ENCODE data around the gene MOGAT3.

Gene MOGAT3

DNA sequence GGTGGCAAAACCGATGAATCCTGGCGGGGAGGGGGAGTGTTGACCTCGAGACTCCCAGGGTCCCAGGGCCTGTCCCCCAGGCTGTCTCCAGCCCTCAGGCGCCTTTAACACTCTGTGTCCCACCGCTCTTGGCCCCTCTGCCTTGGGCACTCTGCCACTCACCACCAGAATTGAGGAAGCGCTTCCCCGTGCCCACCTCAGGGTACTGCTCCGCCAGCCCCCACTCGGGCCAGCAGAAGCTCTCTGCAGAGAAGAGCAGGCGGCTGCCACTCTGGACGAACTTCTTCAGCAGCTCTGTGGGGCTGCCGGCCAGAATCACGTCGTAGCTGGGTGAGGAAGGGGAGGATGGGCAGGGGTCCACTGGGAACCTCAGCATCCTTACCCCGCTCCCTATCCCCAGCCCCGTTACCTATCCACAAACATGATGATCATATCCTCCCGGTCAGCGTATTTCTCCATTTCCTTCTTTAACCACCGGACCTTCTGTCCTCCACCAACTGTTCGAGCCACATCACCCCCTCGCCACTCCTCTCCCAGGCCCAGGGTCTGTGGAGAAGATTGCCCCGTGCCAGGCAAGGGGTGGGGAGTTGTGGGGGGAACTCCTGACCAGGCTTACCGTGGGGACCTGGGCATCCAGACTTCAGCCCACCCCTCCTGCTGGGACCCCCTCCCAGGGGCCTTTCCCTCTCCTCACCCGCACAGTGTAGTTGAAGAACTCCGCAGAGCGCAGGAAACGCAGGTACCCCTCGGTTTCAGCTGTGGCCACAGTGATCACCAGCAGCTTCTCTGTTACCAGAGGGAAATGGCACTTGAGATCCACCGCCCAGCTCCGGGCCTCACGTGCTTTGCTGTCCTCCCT, 15.4 kb upstream of the MOGAT3 start:
- no peaks in the 10 kb centered on the region for H3K27me3 ChIP-seq
- H3K27ac ChIP-seq = peak overlapping the region; percentile 93
- H3K36me3 ChIP-seq = peaks cover 14% of the 10 kb centered on the region
- no peaks in the 10 kb centered on the region for H3K9me3 ChIP-seq
- TF ChIP-seq, protein P1, sequence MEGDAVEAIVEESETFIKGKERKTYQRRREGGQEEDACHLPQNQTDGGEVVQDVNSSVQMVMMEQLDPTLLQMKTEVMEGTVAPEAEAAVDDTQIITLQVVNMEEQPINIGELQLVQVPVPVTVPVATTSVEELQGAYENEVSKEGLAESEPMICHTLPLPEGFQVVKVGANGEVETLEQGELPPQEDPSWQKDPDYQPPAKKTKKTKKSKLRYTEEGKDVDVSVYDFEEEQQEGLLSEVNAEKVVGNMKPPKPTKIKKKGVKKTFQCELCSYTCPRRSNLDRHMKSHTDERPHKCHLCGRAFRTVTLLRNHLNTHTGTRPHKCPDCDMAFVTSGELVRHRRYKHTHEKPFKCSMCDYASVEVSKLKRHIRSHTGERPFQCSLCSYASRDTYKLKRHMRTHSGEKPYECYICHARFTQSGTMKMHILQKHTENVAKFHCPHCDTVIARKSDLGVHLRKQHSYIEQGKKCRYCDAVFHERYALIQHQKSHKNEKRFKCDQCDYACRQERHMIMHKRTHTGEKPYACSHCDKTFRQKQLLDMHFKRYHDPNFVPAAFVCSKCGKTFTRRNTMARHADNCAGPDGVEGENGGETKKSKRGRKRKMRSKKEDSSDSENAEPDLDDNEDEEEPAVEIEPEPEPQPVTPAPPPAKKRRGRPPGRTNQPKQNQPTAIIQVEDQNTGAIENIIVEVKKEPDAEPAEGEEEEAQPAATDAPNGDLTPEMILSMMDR (IDR thresholded peaks at IDR 0.05) = no peak
- peaks cover 19 to 23% of the 10 kb centered on the region in 2 experiments for H3K4me1 ChIP-seq (ENCODE audit: control insufficient read depth in 1 of 2, insufficient read depth in 1 of 2, low read depth in 1 of 2, low read length in 1 of 2)
- H3K4me3 ChIP-seq (ENCODE audit: low read depth in 1 of 2, low read length in 1 of 2) = peak overlapping the region; percentile 88 to 100

DNA sequence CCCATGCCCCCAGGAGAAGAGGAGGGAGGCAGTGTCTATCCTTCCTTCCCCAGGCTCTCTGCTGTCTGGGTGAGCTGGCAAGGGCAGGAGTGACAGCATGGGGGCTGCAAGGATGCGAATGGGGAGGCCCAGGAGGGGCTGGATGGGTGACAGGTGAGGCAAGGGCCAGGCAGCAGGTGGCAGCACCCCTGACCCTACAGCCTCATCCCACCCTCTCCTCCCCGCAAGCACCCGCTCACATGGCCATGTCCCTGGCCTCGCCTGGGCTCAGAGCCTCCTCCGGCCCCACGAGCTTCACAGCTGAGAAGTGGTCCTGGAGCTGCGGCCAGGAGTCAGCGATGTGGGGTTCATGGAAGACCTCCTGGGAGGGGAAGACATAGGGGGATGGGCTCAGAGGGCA, 11.2 kb upstream of the MOGAT3 start:
- TF ChIP-seq, protein P1 (IDR thresholded peaks at IDR 0.05) = no peak

DNA sequence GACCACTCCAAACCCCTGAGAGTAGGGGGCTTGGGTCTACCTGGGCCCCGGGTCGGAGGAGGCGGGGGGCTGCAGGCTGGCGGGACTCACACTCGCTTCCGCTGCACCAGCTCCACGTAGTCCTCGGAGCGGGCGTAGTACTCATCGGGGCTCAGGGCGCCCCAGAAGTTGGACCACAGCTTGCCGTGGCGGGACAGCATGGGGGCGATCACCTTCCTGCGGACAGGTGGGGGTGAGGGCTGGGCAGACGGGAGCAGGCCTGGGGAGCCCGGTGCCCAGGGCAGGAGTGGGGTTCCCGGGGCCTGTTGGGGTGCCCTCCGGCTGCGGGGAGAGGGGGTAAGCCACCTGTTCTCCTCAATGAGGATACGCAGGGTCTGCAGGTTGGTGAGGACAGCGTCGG, 10.7 kb upstream of the MOGAT3 start:
- no peak overlapping the region for H3K4me3 ChIP-seq (ENCODE audit: low read depth in 1 of 2, low read length in 1 of 2)
- H3K36me3 ChIP-seq = peaks cover 51% of the 10 kb centered on the region
- H3K27me3 ChIP-seq = no peaks in the 10 kb centered on the region
- no peak overlapping the region for H3K27ac ChIP-seq
- H3K9me3 ChIP-seq = no peaks in the 10 kb centered on the region
- H3K4me1 ChIP-seq (ENCODE audit: control insufficient read depth in 1 of 2, insufficient read depth in 1 of 2, low read depth in 1 of 2, low read length in 1 of 2) = peaks cover 3 to 4% of the 10 kb centered on the region in 2 experiments
- TF ChIP-seq, protein P1 (IDR thresholded peaks at IDR 0.05) = no peak

More for the DNA sequence above, 11.2 kb upstream of the MOGAT3 start:
- H3K27me3 ChIP-seq = no peaks in the 10 kb centered on the region
- H3K4me1 ChIP-seq (ENCODE audit: control insufficient read depth in 1 of 2, insufficient read depth in 1 of 2, low read depth in 1 of 2, low read length in 1 of 2) = peaks cover 8 to 10% of the 10 kb centered on the region in 2 experiments
- H3K9me3 ChIP-seq = no peaks in the 10 kb centered on the region
- no peak overlapping the region for H3K27ac ChIP-seq
- peaks cover 46% of the 10 kb centered on the region for H3K36me3 ChIP-seq
- H3K4me3 ChIP-seq (ENCODE audit: low read depth in 1 of 2, low read length in 1 of 2) = no peak overlapping the region

DNA sequence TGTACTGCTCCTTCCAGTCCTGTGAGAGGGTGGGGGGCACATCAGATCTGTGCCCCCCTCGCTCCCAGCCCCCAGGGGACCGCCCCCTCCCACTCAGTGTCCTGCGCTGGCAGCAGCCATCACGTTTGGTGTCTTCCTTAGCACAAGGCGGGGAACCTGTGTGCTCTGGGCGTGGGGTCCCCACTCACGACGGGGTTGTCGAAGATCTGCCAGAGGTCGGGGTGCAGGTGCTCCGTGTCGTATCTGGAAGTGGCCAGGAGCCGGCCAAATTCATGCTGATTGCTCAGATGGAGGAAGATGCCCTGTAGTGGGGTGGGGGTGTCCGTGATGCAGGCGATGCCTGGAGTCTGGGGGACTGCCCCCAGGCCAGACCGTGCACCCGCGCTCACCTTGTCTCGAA, 9.3 kb upstream of the MOGAT3 start:
- H3K4me1 ChIP-seq (ENCODE audit: control insufficient read depth in 1 of 2, insufficient read depth in 1 of 2, low read depth in 1 of 2, low read length in 1 of 2) = no peaks in the 10 kb centered on the region
- no peaks in the 10 kb centered on the region for H3K27me3 ChIP-seq
- no peaks in the 10 kb centered on the region for H3K9me3 ChIP-seq
- H3K27ac ChIP-seq = no peak overlapping the region
- H3K4me3 ChIP-seq (ENCODE audit: low read depth in 1 of 2, low read length in 1 of 2) = no peak overlapping the region
- TF ChIP-seq, protein P1 (IDR thresholded peaks at IDR 0.05) = no peak
- H3K36me3 ChIP-seq = peaks cover 58% of the 10 kb centered on the region

DNA sequence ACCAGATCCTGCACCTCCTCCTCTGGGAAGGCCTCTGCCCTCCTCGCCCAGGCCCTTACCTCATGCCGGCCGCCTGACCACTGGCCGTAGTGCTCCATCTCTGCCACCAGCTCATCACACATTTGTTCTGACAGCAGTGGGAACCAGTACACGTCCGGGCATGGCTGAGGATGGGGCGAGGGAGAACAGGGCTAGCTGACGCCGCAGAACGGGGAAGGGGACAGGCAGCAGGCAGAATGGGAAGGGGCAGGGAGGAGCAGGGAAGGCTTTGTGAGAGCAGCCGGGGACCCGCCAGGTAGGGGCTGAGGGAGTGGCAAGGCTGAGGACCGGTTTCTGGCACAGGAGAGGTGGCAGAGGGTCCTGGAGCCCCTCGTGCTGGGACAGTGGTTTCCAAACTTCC, 8.0 kb upstream of the MOGAT3 start:
- TF ChIP-seq, protein P1 (IDR thresholded peaks at IDR 0.05) = no peak
- Histone ChIP-seq H3K27me3 (peaks cover 6% of the 10 kb centered on the region), H3K9me3 (no peaks in the 10 kb centered on the region), H3K4me1 (ENCODE audit: control insufficient read depth in 1 of 2, insufficient read depth in 1 of 2, low read depth in 1 of 2, low read length in 1 of 2) (peaks cover 8 to 10% of the 10 kb centered on the region in 2 experiments), H3K4me3 (ENCODE audit: low read depth in 1 of 2, low read length in 1 of 2) (no peak overlapping the region), H3K27ac (no peak overlapping the region), H3K36me3 (peaks cover 56% of the 10 kb centered on the region)
